Posterior vena cava (tissue), 2 donors: ENCODE data around the gene LHFPL2. TPM values are rescaled to one million over a fixed set of nuclear protein-coding genes. Genes with fewer than 3 reads are reported as not detected.

Source experiments
- DNase-seq: peaks from one replicate; pipeline ENCODE4 v3.0.0-alpha.2; 2020; ENCODE audit warnings: low spot score
- intact Hi-C, 2 donors: fragments of 100-400 bp; cut with DNase I; formaldehyde crosslinking; loops; one replicate each; pipeline versions ENCODE4 v1.14.1 to v1.14.2; 2022 to 2023
- total RNA-seq, 2 donors: library from RNA; stranded (reverse); fragmentation: NEBNext Ultra II Directional; extraction: Animal tissue kit (Norgen Biotek cat#: 25700); gene quantifications; one replicate each; pipeline ENCODE4 v1.2.1, GENCODE V29; 2021
- donor health status: DM: yes; HTN: yes; CAD: no.
- donor health status: DM: yes; HTN: yes; CAD: no.

Gene LHFPL2
- total RNA-seq, 2 donors from 2014 or later, result 34.9 to 44.4 TPM

GRCh38 chr5:78504704-78505677 lies 143.6 kb downstream of the LHFPL2 start:
- DNase-seq, result peak; percentile 95
- intact Hi-C loops, result no loop called here

GRCh38 chr5:78503958-78504653 lies 144.5 kb downstream of the LHFPL2 start:
- no peak for DNase-seq
- intact Hi-C loops, result no loop called here

- DNase-seq, result no peak
- intact Hi-C loops, result no loop called here
These were observed 146.9 kb downstream of the LHFPL2 start for GRCh38 chr5:78501411-78502352.

- intact Hi-C loops, result no loop called here
- DNase-seq, result no peak
These were observed 147.7 kb downstream of the LHFPL2 start for GRCh38 chr5:78500871-78501270.

GRCh38 chr5:78500028-78500427 lies 148.5 kb downstream of the LHFPL2 start:
- no peak for DNase-seq
- intact Hi-C loops, result no loop called here

GRCh38 chr5:78499485-78499884 lies 149.1 kb downstream of the LHFPL2 start:
- no peak for DNase-seq
- intact Hi-C loops, result no loop called here

GRCh38 chr5:78497573-78498533 lies 150.7 kb downstream of the LHFPL2 start:
- intact Hi-C loops, result no loop called here

GRCh38 chr5:78496373-78496772 lies 152.2 kb downstream of the LHFPL2 start:
- DNase-seq, result no peak
- intact Hi-C loops, result no loop called here

More at GRCh38 chr5:78497573-78498533, 150.7 kb downstream of the LHFPL2 start:
- DNase-seq, result no peak

- intact Hi-C loops, result no loop called here
- no peak for DNase-seq
These were observed 152.8 kb downstream of the LHFPL2 start for GRCh38 chr5:78495800-78496199.

- no peak for DNase-seq
- intact Hi-C loops, result no loop called here
These were observed 155.9 kb downstream of the LHFPL2 start for GRCh38 chr5:78492650-78493049.

- intact Hi-C loops, result no loop called here
- DNase-seq, result no peak
These were observed 156.3 kb downstream of the LHFPL2 start for GRCh38 chr5:78492224-78492623.

- intact Hi-C loops, result no loop called here
- DNase-seq, result no peak
These were observed 157.7 kb downstream of the LHFPL2 start for GRCh38 chr5:78490709-78491485.

- intact Hi-C loops, result no loop called here
- DNase-seq, result no peak
These were observed 160.7 kb downstream of the LHFPL2 start for GRCh38 chr5:78487846-78488245.

- DNase-seq, result no peak
These were observed 162.4 kb downstream of the LHFPL2 start for GRCh38 chr5:78486218-78486617.

GRCh38 chr5:78483809-78484521 lies 164.6 kb downstream of the LHFPL2 start:
- DNase-seq, result no peak
- intact Hi-C loops, result no loop called here

More at GRCh38 chr5:78486218-78486617, 162.4 kb downstream of the LHFPL2 start:
- intact Hi-C loops, result no loop called here

- DNase-seq, result no peak
- intact Hi-C loops, result no loop called here
These were observed 165.6 kb downstream of the LHFPL2 start for GRCh38 chr5:78482948-78483347.

- no peak for DNase-seq
- intact Hi-C loops, result no loop called here
These were observed 171.8 kb downstream of the LHFPL2 start for GRCh38 chr5:78476795-78477194.
